Tibial nerve (tissue), 4 donors: Measurements from ENCODE around the gene ELMOD3. TPM values are rescaled to one million over a fixed set of nuclear protein-coding genes. Genes with fewer than 3 reads are reported as not detected.
"Not testable (repeated sequence)": the region's sequence is repeated elsewhere in the genome, so short reads cannot be mapped to it uniquely, and the experiment has no call there.

Experiments
- DNase-seq, 2 donors: peaks; one replicate each; pipeline ENCODE4 v3.0.0-alpha.2; 2019; ENCODE audit warnings: low spot score in 2 of 2
- H3K27ac ChIP-seq, 4 donors: fragments of 200-600 bp; sonication (generic) in 3 of 4; one replicate each; pipeline ENCODE4 v1.5.1; 2017 to 2019; ENCODE audit warnings: mild to moderate bottlenecking in 1 of 4
- H3K27me3 ChIP-seq, 2 donors: fragments of 200-600 bp; sonication (generic) in 1 of 2; one replicate each; pipeline versions ENCODE4 v1.5.1 to v1.6.0; 2017 to 2019
- H3K36me3 ChIP-seq, 3 donors: fragments of 200-600 bp; sonication (generic); one replicate each; pipeline ENCODE4 v1.5.1; 2018 to 2019
- H3K4me1 ChIP-seq, 4 donors: fragments of 200-600 bp; sonication (generic) in 3 of 4; one replicate each; pipeline ENCODE4 v1.5.1; 2017 to 2019
- H3K4me3 ChIP-seq, 4 donors: fragments of 200-600 bp; sonication (generic) in 3 of 4; one replicate each; pipeline ENCODE4 v1.5.1; 2017 to 2019; ENCODE audit warnings: mild to moderate bottlenecking in 1 of 4, moderate library complexity in 1 of 4
- H3K9me3 ChIP-seq, 4 donors: fragments of 200-600 bp; sonication (generic) in 3 of 4; one replicate each; pipeline ENCODE4 v1.5.1; 2017 to 2019
- CTCF ChIP-seq, 5 experiments: fragments of 200-600 bp in 3 of 5; fragments of 450-650 bp in 2 of 5; sonication (generic) in 3 of 5; IDR thresholded peaks; one replicate each; pipeline ENCODE4 v1.5.1; 2016 to 2019; ENCODE audit warnings: antibody characterized with exemption in 5 of 5, mild to moderate bottlenecking in 3 of 5, moderate library complexity in 2 of 5
- EP300 ChIP-seq, 2 donors: sonication (generic); formaldehyde crosslinking; IDR thresholded peaks; one replicate each; pipeline ENCODE4 v1.6.1; 2017; ENCODE audit warnings: antibody characterized with exemption in 2 of 2, mild to moderate bottlenecking in 1 of 2
- POLR2A ChIP-seq, 2 donors: fragments of 450-650 bp; IDR thresholded peaks; one replicate each; pipeline ENCODE4 v1.6.1; 2017; ENCODE audit warnings: antibody characterized with exemption in 2 of 2, mild to moderate bottlenecking in 2 of 2, moderate library complexity in 2 of 2
- WGBS, 2 donors: methylation state at CpG; one replicate each; pipeline ENCODE4 v1.1.5; 2018; 5-methylcytosine and 5-hydroxymethylcytosine counted together
- total RNA-seq, 4 donors: library from RNA; depleted of rRNA; stranded (reverse); fragments of >200 nt; gene quantifications; one replicate each; pipeline ENCODE4 v1.1.0, GENCODE V29; 2016

Gene ELMOD3
- total RNA-seq, 4 donors from 2014 or later: 21.2 to 39.0 (median 35.4) TPM

- DNase-seq: no peak
- Histone ChIP-seq H3K9me3 (no peaks in the 10 kb centered on the region), H3K4me3 (no peak overlapping the region), H3K4me1 (peaks cover 0 to 41% (median 3%) of the 10 kb centered on the region in 4 donors), H3K36me3 (peaks cover 7 to 89% (median 19%) of the 10 kb centered on the region in 3 donors), H3K27me3 (no peaks in the 10 kb centered on the region), H3K27ac (no peak overlapping the region)
- TF ChIP-seq CTCF (IDR thresholded peaks at IDR 0.05) (no peak), POLR2A (IDR thresholded peaks at IDR 0.05) (no peak), EP300 (IDR thresholded peaks at IDR 0.05) (no peak)
- 71 to 73% methylated on average over 11 of the region's 11 CpGs for WGBS, 2 donors
Measured at GRCh38 chr2:85318222-85319074, 36.1 kb upstream of the ELMOD3 start.

- Histone ChIP-seq H3K27me3 (no peaks in the 10 kb centered on the region), H3K27ac (no peak overlapping the region), H3K4me3 (no peak overlapping the region), H3K9me3 (no peaks in the 10 kb centered on the region), H3K36me3 (peaks cover 7 to 93% (median 31%) of the 10 kb centered on the region in 3 donors), H3K4me1 (peaks cover 0 to 54% (median 7%) of the 10 kb centered on the region in 4 donors)
- TF ChIP-seq CTCF (IDR thresholded peaks at IDR 0.05) (no peak), POLR2A (IDR thresholded peaks at IDR 0.05) (no peak), EP300 (IDR thresholded peaks at IDR 0.05) (no peak)
- WGBS, 2 donors: 86 to 87% methylated on average over 4 of the region's 4 CpGs
- DNase-seq: no peak
Measured at GRCh38 chr2:85319796-85320195, 34.8 kb upstream of the ELMOD3 start.

GRCh38 chr2:85323351-85323987 lies 31.1 kb upstream of the ELMOD3 start:
- H3K9me3 ChIP-seq: no peaks in the 10 kb centered on the region
- no peak for TF ChIP-seq POLR2A (IDR thresholded peaks at IDR 0.05)
- peak in 1 of 2 donors; percentile 17 for TF ChIP-seq EP300 (IDR thresholded peaks at IDR 0.05)
- no peak for TF ChIP-seq CTCF (IDR thresholded peaks at IDR 0.05)
- H3K4me1 ChIP-seq: peaks cover 0 to 77% (median 28%) of the 10 kb centered on the region in 4 donors
- no peaks in the 10 kb centered on the region for H3K27me3 ChIP-seq
- no peak overlapping the region for H3K27ac ChIP-seq
- 82 to 92% methylated on average over 9 of the region's 9 CpGs for WGBS, 2 donors
- H3K4me3 ChIP-seq: no peak overlapping the region
- DNase-seq: no peak
- H3K36me3 ChIP-seq: peaks cover 7 to 68% (median 31%) of the 10 kb centered on the region in 3 donors

GRCh38 chr2:85323988-85324367 lies 30.6 kb upstream of the ELMOD3 start:
- not testable (repeated sequence) for H3K4me3 ChIP-seq, H3K27me3 ChIP-seq, H3K9me3 ChIP-seq, DNase-seq, H3K27ac ChIP-seq
- H3K4me1 ChIP-seq: peaks cover 0 to 79% (median 28%) of the 10 kb centered on the region in 4 donors
- peaks cover 7 to 64% (median 31%) of the 10 kb centered on the region in 3 donors for H3K36me3 ChIP-seq
- 87 to 95% methylated on average over 11 of the region's 11 CpGs for WGBS, 2 donors

- H3K36me3 ChIP-seq: peaks cover 7 to 58% (median 27%) of the 10 kb centered on the region in 3 donors
- H3K4me3 ChIP-seq: peak overlapping the region in 2 of 4 donors; percentile 70 to 79
- DNase-seq: no peak
- no peaks in the 10 kb centered on the region for H3K9me3 ChIP-seq
- H3K27ac ChIP-seq: no peak overlapping the region
- TF ChIP-seq POLR2A (IDR thresholded peaks at IDR 0.05) (no peak), CTCF (IDR thresholded peaks at IDR 0.05) (no peak), EP300 (IDR thresholded peaks at IDR 0.05) (no peak)
- no peaks in the 10 kb centered on the region for H3K27me3 ChIP-seq
- WGBS, 2 donors: 58 to 59% methylated on average over 10 of the region's 10 CpGs
- H3K4me1 ChIP-seq: peaks cover 0 to 78% (median 28%) of the 10 kb centered on the region in 4 donors
Measured at GRCh38 chr2:85324639-85325465, 29.7 kb upstream of the ELMOD3 start.
